ENCODE results near the gene CFAP298. TPM values are rescaled to one million over a fixed set of nuclear protein-coding genes. Genes with fewer than 3 reads are reported as not detected.

Gene CFAP298
- total and polyA plus RNA-seq, 2 donors (not counting 1 experiment from before 2014, with no cell fraction given): 22.0 to 29.2 TPM

- H3K4me1 Mint-ChIP-seq: peaks cover 4% of the 10 kb centered on the region
- 94% methylated on average over 3 of the region's 6 CpGs for WGBS (ENCODE audit: insufficient coverage)
- Histone ChIP-seq H3K4me2 (replicated peaks; ENCODE audit: low read depth, low read length, poor library complexity, severe bottlenecking) (no peak overlapping the region), H4K20me1 (ENCODE audit: control insufficient read depth, insufficient read depth, low read length, poor library complexity, severe bottlenecking) (peaks cover 6% of the 10 kb centered on the region), H3K79me2 (ENCODE audit: control insufficient read depth, insufficient read depth, low read length) (no peaks in the 10 kb centered on the region), H3K27me3 (replicated peaks in 1 of 4; ENCODE audit: control extremely low read depth in 1 of 4, control insufficient read depth in 3 of 4, insufficient read depth in 4 of 4, low read length in 3 of 4) (no peaks in the 10 kb centered on the region), H3K36me3 (replicated peaks in 1 of 2; ENCODE audit: control extremely low read depth in 1 of 2, control insufficient read depth in 1 of 2, extremely low read depth in 1 of 2, insufficient read depth in 2 of 2, low read length in 1 of 2) (peaks cover 4 to 15% of the 10 kb centered on the region in 2 experiments), H3K9me3 (ENCODE audit: control extremely low read depth in 1 of 3, control insufficient read depth in 2 of 3, insufficient read depth in 1 of 3, low read length in 2 of 3) (no peaks in the 10 kb centered on the region), H3K4me3 (ENCODE audit: control extremely low read depth in 1 of 5, extremely low read depth in 1 of 5, insufficient read depth in 1 of 5, low read depth in 2 of 5, low read length in 4 of 5) (no peak overlapping the region), H2AFZ (ENCODE audit: insufficient read depth, low read depth, low read length, poor library complexity, severe bottlenecking) (no peak overlapping the region), H3K4me1 (ENCODE audit: control insufficient read depth in 2 of 2, insufficient read depth in 2 of 2, low read length in 2 of 2) (no peaks in the 10 kb centered on the region), H3K9ac (ENCODE audit: low read length) (no peak overlapping the region), H3K27ac (ENCODE audit: low read length in 2 of 2) (no peak overlapping the region)
- POLR2A ChIA-PET: no interaction called here
- intact Hi-C loops (cut with micrococcal nuclease): no loop called here
- no peak overlapping the region for H3K4me3 Mint-ChIP-seq
- TF ChIP-seq EZH2 (IDR thresholded peaks at IDR 0.05; ENCODE audit: borderline replicate concordance, insufficient read depth, low read depth, low read length, poor library complexity, severe bottlenecking): no peak
- no peak for TF ChIP-seq CTCF (IDR thresholded peaks at IDR 0.05)
- H3K27me3 Mint-ChIP-seq: no peaks in the 10 kb centered on the region
- H3K27ac Mint-ChIP-seq: no peak overlapping the region
- no peaks in the 10 kb centered on the region for H3K9me3 Mint-ChIP-seq (ENCODE audit: insufficient read depth)
- ATAC-seq (ENCODE audit: low read depth) (no peak), DNase-seq (no peak)
- CTCF ChIA-PET: no interaction called here
Observed at GRCh38 chr21:32597205-32597604, 15.0 kb downstream of the CFAP298 start.

- Histone ChIP-seq H3K27me3 (replicated peaks in 1 of 4; ENCODE audit: control extremely low read depth in 1 of 4, control insufficient read depth in 3 of 4, insufficient read depth in 4 of 4, low read length in 3 of 4) (no peaks in the 10 kb centered on the region), H3K4me2 (replicated peaks; ENCODE audit: low read depth, low read length, poor library complexity, severe bottlenecking) (no peak overlapping the region), H3K27ac (ENCODE audit: low read length in 2 of 2) (no peak overlapping the region), H3K9me3 (ENCODE audit: control extremely low read depth in 1 of 3, control insufficient read depth in 2 of 3, insufficient read depth in 1 of 3, low read length in 2 of 3) (no peaks in the 10 kb centered on the region), H4K20me1 (ENCODE audit: control insufficient read depth, insufficient read depth, low read length, poor library complexity, severe bottlenecking) (peaks cover 6% of the 10 kb centered on the region), H2AFZ (ENCODE audit: insufficient read depth, low read depth, low read length, poor library complexity, severe bottlenecking) (no peak overlapping the region), H3K36me3 (replicated peaks in 1 of 2; ENCODE audit: control extremely low read depth in 1 of 2, control insufficient read depth in 1 of 2, extremely low read depth in 1 of 2, insufficient read depth in 2 of 2, low read length in 1 of 2) (peaks cover 4 to 7% of the 10 kb centered on the region in 2 experiments), H3K4me1 (ENCODE audit: control insufficient read depth in 2 of 2, insufficient read depth in 2 of 2, low read length in 2 of 2) (no peaks in the 10 kb centered on the region), H3K4me3 (ENCODE audit: control extremely low read depth in 1 of 5, extremely low read depth in 1 of 5, insufficient read depth in 1 of 5, low read depth in 2 of 5, low read length in 4 of 5) (no peak overlapping the region), H3K9ac (ENCODE audit: low read length) (no peak overlapping the region), H3K79me2 (ENCODE audit: control insufficient read depth, insufficient read depth, low read length) (no peaks in the 10 kb centered on the region)
- 98% methylated on average over 11 of the region's 11 CpGs for WGBS (ENCODE audit: insufficient coverage)
- H3K4me3 Mint-ChIP-seq: no peak overlapping the region
- ATAC-seq (ENCODE audit: low read depth) (no peak), DNase-seq (no peak)
- H3K9me3 Mint-ChIP-seq (ENCODE audit: insufficient read depth): no peaks in the 10 kb centered on the region
- intact Hi-C loops (cut with micrococcal nuclease): no loop called here
- CTCF ChIA-PET: no interaction called here
- peaks cover 4% of the 10 kb centered on the region for H3K4me1 Mint-ChIP-seq
- H3K27me3 Mint-ChIP-seq: no peaks in the 10 kb centered on the region
- H3K27ac Mint-ChIP-seq: no peak overlapping the region
- POLR2A ChIA-PET: no interaction called here
- TF ChIP-seq EZH2 (IDR thresholded peaks at IDR 0.05; ENCODE audit: borderline replicate concordance, insufficient read depth, low read depth, low read length, poor library complexity, severe bottlenecking) (no peak), CTCF (IDR thresholded peaks at IDR 0.05) (no peak)
Observed at GRCh38 chr21:32595431-32595830, 16.7 kb downstream of the CFAP298 start.

Data from B cell (primary cell).